SU-DHL-6 (cell line): ENCODE results near the gene TAF5L.

Experiments used
- EZH2phosphoT487 ChIP-seq: fragments of 200-600 bp; sonication (generic), shearing (Covaris generic); conservative IDR thresholded peaks from 2 replicates; pipeline ENCODE4 v1.6.1; 2018; ENCODE audit warnings: mild to moderate bottlenecking, antibody characterized with exemption, low read length, moderate library complexity, mixed read lengths
- TF ChIP-seq, protein P1 (sequence below): fragments of 200-600 bp; sonication (generic); IDR thresholded peaks from one replicate; pipeline ENCODE4 v1.5.1; 2017; ENCODE audit warnings: antibody characterized with exemption, mild to moderate bottlenecking, low read length, moderate library complexity; ENCODE audit not compliant: insufficient read depth, poor library complexity, severe bottlenecking

DNA sequence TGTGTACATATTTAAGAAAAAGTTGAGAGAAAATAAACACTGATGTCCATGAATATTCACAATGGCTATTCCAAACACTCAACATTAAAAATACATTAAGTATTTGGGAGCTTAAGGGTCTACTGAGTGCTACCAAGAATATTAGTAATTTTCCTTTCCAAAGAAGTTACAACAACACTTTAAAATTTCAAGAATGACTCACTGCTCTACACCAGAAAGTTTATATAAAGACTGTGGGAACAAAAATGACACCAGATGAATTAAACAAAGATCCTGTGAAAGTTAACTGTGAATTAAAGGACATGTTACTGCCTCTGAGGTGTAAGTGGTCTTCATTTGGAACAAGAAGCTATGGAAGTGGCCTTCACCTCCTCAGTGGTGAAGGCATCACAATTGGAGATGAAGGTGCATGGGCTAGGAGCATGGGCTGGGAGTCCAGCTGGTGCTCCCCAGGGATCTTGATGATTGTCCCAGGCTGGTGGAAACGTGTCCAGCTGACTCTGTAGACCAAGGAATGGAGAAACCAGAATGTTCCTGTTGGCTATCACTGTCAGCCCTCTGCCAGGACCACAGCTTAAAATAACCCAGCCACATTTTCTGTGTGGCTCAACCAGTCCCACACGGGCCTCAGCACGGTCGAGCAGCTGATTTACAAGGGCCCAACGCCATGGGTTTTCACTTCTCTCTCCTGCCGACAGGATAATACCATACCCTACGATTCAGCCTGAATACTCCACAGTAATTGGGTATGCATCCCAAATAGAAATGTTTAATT, 28.8 kb downstream of the TAF5L start:
- TF ChIP-seq, protein P1, sequence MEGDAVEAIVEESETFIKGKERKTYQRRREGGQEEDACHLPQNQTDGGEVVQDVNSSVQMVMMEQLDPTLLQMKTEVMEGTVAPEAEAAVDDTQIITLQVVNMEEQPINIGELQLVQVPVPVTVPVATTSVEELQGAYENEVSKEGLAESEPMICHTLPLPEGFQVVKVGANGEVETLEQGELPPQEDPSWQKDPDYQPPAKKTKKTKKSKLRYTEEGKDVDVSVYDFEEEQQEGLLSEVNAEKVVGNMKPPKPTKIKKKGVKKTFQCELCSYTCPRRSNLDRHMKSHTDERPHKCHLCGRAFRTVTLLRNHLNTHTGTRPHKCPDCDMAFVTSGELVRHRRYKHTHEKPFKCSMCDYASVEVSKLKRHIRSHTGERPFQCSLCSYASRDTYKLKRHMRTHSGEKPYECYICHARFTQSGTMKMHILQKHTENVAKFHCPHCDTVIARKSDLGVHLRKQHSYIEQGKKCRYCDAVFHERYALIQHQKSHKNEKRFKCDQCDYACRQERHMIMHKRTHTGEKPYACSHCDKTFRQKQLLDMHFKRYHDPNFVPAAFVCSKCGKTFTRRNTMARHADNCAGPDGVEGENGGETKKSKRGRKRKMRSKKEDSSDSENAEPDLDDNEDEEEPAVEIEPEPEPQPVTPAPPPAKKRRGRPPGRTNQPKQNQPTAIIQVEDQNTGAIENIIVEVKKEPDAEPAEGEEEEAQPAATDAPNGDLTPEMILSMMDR: no peak
- no peak for TF ChIP-seq EZH2phosphoT487
